ENCODE data around the gene TRIM28. TPM values are rescaled to one million over a fixed set of nuclear protein-coding genes. Genes with fewer than 3 reads are reported as not detected.
"Not testable (repeated sequence)": the region's sequence is repeated elsewhere in the genome, so short reads cannot be mapped to it uniquely, and the experiment has no call there.

Gene TRIM28
- 100 to 1,000 TPM; 654 to 714 TPM for total RNA-seq

DNA sequence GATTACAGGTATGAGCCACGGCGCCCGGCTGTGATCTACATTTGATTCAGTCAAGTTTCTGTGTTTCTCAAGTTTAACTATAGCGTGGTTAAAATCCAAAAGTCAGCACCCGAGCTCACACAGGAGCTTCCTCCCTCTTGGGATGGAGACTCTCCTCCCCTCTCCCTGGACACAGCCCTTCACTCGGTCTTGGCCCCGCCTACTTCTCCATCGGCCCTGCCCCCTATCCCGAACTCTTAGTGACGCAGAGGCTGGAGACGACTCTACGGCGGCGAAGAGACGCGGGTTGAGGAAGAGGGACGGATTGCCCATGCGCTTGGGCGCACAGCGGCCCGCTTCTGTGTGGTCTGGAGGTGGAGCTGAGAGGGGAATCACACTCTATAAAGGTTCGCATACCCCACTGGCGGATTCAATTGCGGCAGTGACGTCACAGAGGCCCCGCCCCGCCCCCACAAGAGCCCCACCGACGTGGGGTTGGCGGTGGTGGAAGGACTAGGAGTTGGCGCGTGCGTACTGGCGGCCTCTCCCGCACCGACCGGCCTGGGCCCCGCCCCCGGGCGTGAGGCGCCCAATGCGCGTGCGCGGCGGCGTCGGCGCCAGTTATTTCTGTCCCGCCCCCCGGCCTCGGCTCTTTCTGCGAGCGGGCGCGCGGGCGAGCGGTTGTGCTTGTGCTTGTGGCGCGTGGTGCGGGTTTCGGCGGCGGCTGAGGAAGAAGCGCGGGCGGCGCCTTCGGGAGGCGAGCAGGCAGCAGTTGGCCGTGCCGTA is at the start of gene TRIM28:
Gene TRIM28, plus strand, starts transcription at position 239 of the 765 bp plus-strand sequence. CDS start 694 bp downstream, outside the sequence.
- CTCF ChIA-PET = interaction anchor here (3.3 to 5.3 kb wide), 2 partner anchors 10 to 24 kb away, joined by 15 to 42 read pairs; partner anchors contain the start of genes CHMP2A and ZBTB45
- POLR2A ChIA-PET = interaction anchor here (0.5 to 3.6 kb wide), 11 partner anchors 10 to 55 kb away, joined by 3 to 40 read pairs (median 3); partner anchors contain the start of genes CHMP2A and ZBTB45

- CTCF ChIA-PET = no interaction called here
These were observed 46.2 kb upstream of the TRIM28 start for GRCh38 chr19:58497634-58498170.

DNA sequence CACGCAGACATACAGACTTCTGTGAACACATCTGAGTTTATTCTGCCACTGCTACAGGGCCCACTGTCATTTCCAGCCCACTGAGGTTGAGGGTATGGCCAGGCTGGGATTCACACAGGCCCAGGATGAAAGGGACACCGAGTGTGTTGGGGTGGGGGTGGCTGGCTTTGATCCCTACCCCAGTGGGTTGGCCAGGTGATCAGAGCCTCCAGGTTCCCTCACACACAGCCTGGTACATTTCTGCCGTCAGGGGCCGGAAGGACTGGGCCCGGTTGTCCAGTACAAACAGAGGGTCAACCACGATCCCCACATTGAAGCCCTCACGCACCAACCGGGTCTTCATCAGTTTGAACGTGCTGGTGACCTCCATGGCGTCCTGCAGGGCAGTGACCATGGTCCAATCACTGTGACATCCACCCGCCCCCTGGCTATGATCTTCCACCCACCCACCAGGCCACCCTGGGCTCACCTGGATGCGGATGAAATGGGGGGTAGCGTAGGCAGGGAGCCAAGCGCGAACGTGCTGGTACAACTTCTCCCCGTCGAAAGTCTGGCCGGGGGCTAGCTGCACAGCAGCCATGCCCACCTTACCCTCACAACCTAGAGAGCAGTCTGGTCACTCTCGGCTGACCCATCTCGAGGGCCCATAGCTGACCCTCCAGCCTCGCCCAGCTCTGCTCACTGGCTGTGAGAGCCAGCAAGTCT is 45.4 kb upstream of the TRIM28 start:
- CTCF ChIA-PET = interaction anchor here (1.0 to 4.0 kb wide), 3 partner anchors 10 to 23 kb away, joined by 3 to 20 read pairs (median 3); no protein-coding TSS in a partner anchor
- POLR2A ChIA-PET = interaction anchor here (1.6 to 2.7 kb wide), 2 partner anchors 15 to 21 kb away, joined by 5 to 9 read pairs; partner anchors contain the start of gene ZBTB45

More at GRCh38 chr19:58497634-58498170, 46.2 kb upstream of the TRIM28 start:
- POLR2A ChIA-PET = no interaction called here

DNA sequence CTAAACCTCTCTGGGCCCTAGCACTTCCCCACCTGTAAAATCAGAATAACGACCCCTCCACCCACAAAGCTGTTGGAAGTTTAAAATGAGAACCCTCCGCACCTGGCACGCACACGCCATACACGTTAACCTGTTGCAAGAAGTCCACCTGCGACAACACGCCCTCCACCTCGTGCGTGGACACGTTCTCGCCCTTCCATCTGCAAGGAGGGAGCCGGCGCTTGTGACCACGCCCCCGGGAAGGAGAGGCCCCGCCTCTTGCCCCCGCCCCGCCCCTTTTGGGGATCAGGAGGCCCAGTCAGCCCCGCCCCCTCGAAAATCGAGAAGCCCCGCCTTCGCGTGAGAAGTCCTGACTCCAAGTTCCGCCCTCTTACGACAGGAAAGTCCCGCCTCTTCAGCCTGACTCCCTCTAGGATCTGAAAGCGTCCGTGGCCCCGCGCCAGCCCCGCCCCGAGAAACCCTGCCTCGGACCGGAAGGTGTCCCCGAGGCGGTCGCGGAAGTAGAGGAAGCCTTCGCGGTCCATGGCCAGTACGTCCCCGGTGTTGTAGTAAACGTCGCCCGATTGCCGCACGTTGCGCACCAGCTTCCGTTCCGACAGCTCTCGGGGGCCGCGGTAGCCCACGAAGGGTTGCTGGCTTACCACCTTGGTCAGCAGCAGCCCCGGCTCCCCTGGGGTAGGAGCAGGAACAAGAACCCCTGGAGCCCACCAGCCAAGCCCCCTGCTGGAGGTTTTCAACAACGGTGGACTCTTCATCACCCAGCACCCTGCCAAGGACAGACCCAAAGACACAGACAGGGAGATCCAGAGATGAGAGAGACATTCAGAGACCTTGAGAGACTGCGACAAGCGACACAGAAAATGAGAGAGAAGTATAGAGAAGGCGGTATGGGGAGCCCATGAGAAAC is 44.6 kb upstream of the TRIM28 start:
- CTCF ChIA-PET = interaction anchor here (1.0 to 4.0 kb wide), 6 partner anchors 10 to 280 kb away, joined by 3 to 20 read pairs (median 4); partner anchors contain the start of gene ZBTB45

DNA sequence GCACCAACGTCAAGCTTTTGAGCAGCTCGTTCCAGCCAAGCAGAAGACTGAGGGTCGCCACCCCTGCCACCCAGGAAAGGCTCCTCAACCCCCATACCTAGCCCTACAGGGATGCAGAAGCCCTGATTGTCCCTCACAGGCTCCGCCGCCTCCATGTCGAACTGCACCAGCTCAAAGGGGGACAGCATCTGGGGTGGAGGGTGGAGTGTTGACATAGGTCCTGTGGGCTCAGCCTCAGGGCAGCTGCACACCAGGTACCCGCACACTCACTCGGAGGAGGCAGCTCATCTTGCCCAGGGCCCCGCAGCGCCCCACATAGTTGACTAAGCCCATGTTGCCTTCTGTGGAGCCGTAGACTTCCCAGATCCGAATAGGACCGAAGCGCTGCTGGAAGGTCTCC is 43.6 kb upstream of the TRIM28 start:
- POLR2A ChIA-PET = interaction anchor here (1.6 to 2.7 kb wide), 2 partner anchors 11 to 19 kb away, joined by 4 to 9 read pairs; partner anchors contain the start of genes SLC27A5 and ZBTB45
- CTCF ChIA-PET = interaction anchor here (0.6 to 4.0 kb wide), 5 partner anchors 13 to 281 kb away, joined by 3 to 20 read pairs (median 6); partner anchors contain the start of gene ZBTB45

More for the DNA sequence above, 44.6 kb upstream of the TRIM28 start:
- POLR2A ChIA-PET = interaction anchor here (1.6 to 2.7 kb wide), 3 partner anchors 12 to 20 kb away, joined by 4 to 9 read pairs (median 5); partner anchors contain the start of genes SLC27A5 and ZBTB45

DNA sequence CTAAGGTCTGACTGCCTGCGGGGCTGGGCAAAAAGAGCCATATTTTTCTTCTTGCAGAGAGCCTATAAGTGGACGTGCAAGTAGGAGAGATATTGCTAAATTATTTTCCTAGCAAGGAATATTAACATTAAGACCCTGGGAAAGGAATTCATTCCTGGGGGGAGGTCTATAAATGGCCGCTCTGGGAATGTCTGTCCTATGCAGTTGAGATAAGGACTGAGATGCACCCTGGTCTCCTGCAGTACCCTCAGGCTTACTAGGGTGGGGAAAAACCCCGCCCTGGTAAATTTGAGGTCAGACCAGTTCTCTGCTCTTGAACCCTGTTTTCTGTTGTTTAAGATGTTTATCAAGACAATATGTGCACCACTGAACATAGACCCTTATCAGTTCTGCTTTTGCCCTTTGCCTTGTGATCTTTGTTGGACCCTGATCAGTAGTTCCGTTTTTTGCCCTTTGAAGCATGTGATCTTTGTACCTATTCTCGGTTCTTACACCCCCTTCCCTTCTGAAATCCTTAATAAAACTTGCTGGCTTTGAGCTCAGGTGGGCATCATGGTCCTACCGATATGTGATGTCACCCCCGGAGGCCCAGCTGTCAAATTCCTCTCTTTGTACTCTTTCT is 36.2 kb upstream of the TRIM28 start:
- CTCF ChIA-PET = interaction anchor here (1.3 kb wide), 1 partner anchor 11 kb away, joined by 5 read pairs; no protein-coding TSS in a partner anchor
- POLR2A ChIA-PET = not testable (repeated sequence)

DNA sequence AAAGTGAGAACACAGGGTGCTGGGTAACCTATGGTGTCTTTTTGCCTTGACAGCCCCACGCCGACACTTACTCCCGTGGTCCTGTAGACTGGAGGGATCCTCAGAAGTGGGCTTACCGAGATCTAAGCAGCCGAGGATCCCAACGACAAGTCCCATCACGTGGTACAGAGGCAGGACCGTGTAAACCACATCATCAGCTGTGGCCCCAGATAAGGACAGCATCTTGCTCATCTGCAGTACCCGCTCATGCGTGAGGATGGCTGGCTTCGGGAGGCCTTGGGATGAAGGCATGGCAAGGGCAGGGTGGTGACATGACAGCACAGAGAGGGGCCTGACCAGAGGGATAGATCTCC is 34.2 kb upstream of the TRIM28 start:
- CTCF ChIA-PET = no interaction called here
- POLR2A ChIA-PET = interaction anchor here (0.6 kb wide), 1 partner anchor 14 kb away, joined by 3 read pairs; no protein-coding TSS in a partner anchor

GRCh38 chr19:58510084-58510862 is 33.6 kb upstream of the TRIM28 start:
- CTCF ChIA-PET = no interaction called here

DNA sequence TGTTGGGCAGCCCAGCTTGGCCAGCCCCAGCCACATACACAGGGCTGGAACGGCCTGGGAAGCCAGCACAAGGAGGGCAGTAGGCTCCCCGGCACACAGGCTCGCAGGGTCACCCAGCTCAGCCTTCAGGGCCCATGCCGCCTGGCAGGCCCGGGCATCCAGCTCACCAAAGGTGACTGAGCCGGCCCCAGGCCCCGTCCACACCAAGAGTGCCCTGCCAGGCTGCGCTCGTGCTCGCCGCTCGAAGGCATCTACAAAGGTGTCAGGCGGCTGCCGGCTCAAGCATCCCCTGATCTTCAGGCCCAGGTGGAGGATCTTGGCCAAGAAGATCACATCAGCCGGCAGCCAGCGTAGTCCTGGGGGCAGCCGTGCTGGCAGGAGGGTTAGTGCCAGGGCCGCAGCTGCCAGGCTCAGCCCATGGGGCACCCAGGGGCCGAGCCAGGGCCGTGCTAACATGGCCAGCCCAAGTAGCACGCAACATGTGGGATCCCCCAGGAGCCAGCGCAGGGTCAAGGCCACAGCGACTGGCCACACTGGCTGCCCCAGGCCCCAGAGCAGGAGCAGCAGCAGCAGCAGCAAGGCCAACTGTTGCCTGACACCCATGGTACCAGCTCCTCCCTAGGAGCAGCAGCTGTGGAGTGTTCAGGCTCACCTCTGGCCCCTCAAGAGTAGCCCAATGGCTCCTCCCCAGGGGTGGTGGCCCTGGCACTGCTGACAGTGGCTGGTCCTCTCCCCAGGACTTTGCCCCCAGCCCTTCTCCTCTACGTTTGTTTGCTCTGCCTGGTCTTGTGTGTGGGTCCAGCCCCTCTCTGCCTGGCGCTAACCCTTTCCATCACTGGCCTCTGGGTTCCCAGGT is 32.3 kb upstream of the TRIM28 start, which contains the start of gene SLC27A5:
Gene SLC27A5, minus strand, starts transcription at position 640 of the 856 bp plus-strand sequence. Its CDS starts 37 bp downstream, at position 603.
- POLR2A ChIA-PET = interaction anchor here (1.2 kb wide), 1 partner anchor 12 kb away, joined by 4 read pairs; no protein-coding TSS in a partner anchor
- CTCF ChIA-PET = interaction anchor here (1.9 kb wide), 1 partner anchor 70 kb away, joined by 4 read pairs; no protein-coding TSS in a partner anchor

More at GRCh38 chr19:58510084-58510862, 33.6 kb upstream of the TRIM28 start:
- POLR2A ChIA-PET = interaction anchor here (0.6 to 1.2 kb wide), 2 partner anchors 10 to 11 kb away, joined by 3 to 4 read pairs; partner anchors contain the start of gene ZBTB45

DNA sequence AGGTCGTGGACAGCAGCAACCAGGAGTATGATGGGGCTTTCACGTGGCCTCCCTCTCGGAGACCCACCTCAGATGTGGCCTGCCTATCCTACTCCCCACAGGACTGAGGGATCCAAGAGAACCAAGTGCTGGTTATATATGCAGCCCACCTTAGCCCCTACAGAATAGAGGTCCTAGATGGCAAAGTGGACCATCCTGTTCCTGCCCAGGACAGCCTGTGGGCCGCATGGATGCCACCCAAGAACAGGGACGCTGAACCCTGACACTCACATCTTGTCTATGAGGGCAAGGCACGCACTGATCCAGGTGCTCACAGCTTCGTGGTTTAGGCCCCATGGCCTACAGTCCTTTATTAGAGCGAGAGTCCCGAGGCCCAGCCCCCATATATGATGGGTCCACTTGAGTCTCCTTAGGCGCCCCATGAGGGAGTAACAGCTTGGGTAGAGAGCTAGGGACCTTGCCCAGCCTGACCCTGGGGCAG is 30.6 kb upstream of the TRIM28 start:
- CTCF ChIA-PET = interaction anchor here (1.0 to 3.2 kb wide), 9 partner anchors 13 to 68 kb away, joined by 3 to 20 read pairs (median 6); partner anchors contain the start of gene CHMP2A
- POLR2A ChIA-PET = interaction anchor here (0.7 to 1.5 kb wide), 7 partner anchors 14 to 166 kb away, joined by 3 to 5 read pairs (median 3); partner anchors contain the start of genes TRIM28 and UBE2M

GRCh38 chr19:58513694-58514563 is 29.9 kb upstream of the TRIM28 start:
- ChIA-PET POLR2A (interaction anchor here (0.7 to 1.5 kb wide), 7 partner anchors 15 to 151 kb away, joined by 3 to 5 read pairs (median 3); partner anchors contain the start of genes TRIM28 and UBE2M), CTCF (interaction anchor here (0.7 to 3.2 kb wide), 12 partner anchors 14 to 67 kb away, joined by 3 to 20 read pairs (median 4); partner anchors contain the start of gene CHMP2A)

- ChIA-PET POLR2A (interaction anchor here (0.8 to 1.5 kb wide), 6 partner anchors 15 to 152 kb away, joined by 3 to 5 read pairs (median 4); partner anchors contain the start of genes TRIM28 and UBE2M), CTCF (interaction anchor here (0.7 to 3.2 kb wide), 13 partner anchors 14 to 66 kb away, joined by 3 to 20 read pairs (median 4); partner anchors contain the start of gene CHMP2A)
These were observed 29.3 kb upstream of the TRIM28 start for GRCh38 chr19:58514564-58515022.

DNA sequence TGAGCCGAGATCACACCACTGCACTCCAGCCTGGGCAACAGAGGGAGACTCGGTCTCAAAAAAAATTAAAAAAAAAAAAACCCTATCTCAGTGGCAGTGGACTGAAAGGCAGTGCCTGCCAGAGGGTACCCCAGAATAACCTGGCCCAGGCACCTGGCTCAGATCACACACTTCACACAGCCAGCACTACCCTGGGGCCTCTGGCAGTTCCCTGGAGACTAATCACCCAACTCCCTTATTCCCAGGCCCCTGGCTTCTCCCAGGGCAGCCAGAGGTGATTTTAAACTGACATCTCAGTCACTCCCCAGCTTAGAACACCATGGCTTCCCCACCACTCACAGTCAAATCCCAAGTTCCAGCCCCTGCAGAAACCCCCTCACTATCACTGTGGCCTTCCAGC is 28.6 kb upstream of the TRIM28 start:
- CTCF ChIA-PET = interaction anchor here (0.9 to 3.2 kb wide), 3 partner anchors 15 to 66 kb away, joined by 3 to 20 read pairs (median 9); no protein-coding TSS in a partner anchor
- POLR2A ChIA-PET = no interaction called here

Data from activated CD8-positive, alpha-beta memory T cell treated with anti-CD3 and anti-CD28 coated beads for 36 hours (primary cell).